DOHH2 (cell line): ENCODE data around the gene AMDHD1.
A peak's percentile ranks its signal among the peaks of the same experiment; 100 is the strongest.

Experiments
- H3F3A ChIP-seq: fragments of 200-600 bp; sonication (generic), shearing (Covaris generic); 2 replicates; pipeline ENCODE4 v1.6.0; 2016; ENCODE audit warnings: antibody characterized with exemption, mild to moderate bottlenecking; ENCODE audit not compliant: control insufficient read depth, insufficient read depth
- H3K27ac ChIP-seq: fragments of 200-600 bp; sonication (generic); 2 replicates; pipeline ENCODE4 v1.5.1; 2014; ENCODE audit warnings: low read depth, mild to moderate bottlenecking, low read length, moderate library complexity
- H3K27me3 ChIP-seq: fragments of 200-600 bp; sonication (generic); 2 replicates; pipeline ENCODE4 v1.6.1; 2014; ENCODE audit warnings: mild to moderate bottlenecking, low read length, mixed read lengths; ENCODE audit not compliant: control insufficient read depth
- H3K36me3 ChIP-seq: fragments of 200-600 bp; sonication (generic); 2 replicates; pipeline ENCODE4 v1.6.1; 2014; ENCODE audit warnings: mild to moderate bottlenecking, low read length, moderate library complexity, mixed read lengths; ENCODE audit not compliant: control insufficient read depth
- H3K4me1 ChIP-seq: fragments of 200-600 bp; sonication (generic); 2 replicates; pipeline ENCODE4 v1.6.1; 2014; ENCODE audit warnings: mild to moderate bottlenecking, low read length, mixed read lengths; ENCODE audit not compliant: control insufficient read depth
- H3K4me2 ChIP-seq: fragments of 200-600 bp; sonication (generic); 2 replicates; pipeline ENCODE4 v1.6.0; 2014; ENCODE audit warnings: mild to moderate bottlenecking, low read length, moderate library complexity
- H3K4me3 ChIP-seq: fragments of 200-600 bp; sonication (generic); 2 replicates; pipeline ENCODE4 v1.5.1; 2014; ENCODE audit warnings: mild to moderate bottlenecking, low read length, mixed read lengths
- H3K79me2 ChIP-seq: fragments of 200-600 bp; sonication (generic); 2 replicates; pipeline ENCODE4 v1.6.1; 2014; ENCODE audit warnings: mild to moderate bottlenecking, low read length, mixed read lengths; ENCODE audit not compliant: control insufficient read depth
- H3K9me2 ChIP-seq: fragments of 200-600 bp; sonication (generic); replicated peaks from 2 replicates; pipeline ENCODE4 v1.6.1; 2014; ENCODE audit warnings: mild to moderate bottlenecking, low read length, mixed read lengths; ENCODE audit not compliant: control insufficient read depth
- H3K9me3 ChIP-seq: fragments of 200-600 bp; sonication (generic); 2 replicates; pipeline ENCODE4 v1.6.1; 2014; ENCODE audit warnings: antibody characterized with exemption, low read length, mixed read lengths; ENCODE audit not compliant: control insufficient read depth, insufficient read depth
- H4K20me1 ChIP-seq: fragments of 200-600 bp; sonication (generic); 2 replicates; pipeline ENCODE4 v1.6.0; 2014; ENCODE audit warnings: low read depth, mild to moderate bottlenecking, antibody characterized with exemption, low read length, moderate library complexity; ENCODE audit not compliant: control insufficient read depth, insufficient read depth
- CTCF ChIP-seq: fragments of 200-600 bp; sonication (generic); IDR thresholded peaks from one replicate; pipeline ENCODE4 v1.5.1; 2014; ENCODE audit warnings: antibody characterized with exemption, mild to moderate bottlenecking, low read depth, low read length; ENCODE audit not compliant: poor library complexity, severe bottlenecking
- EZH2phosphoT487 ChIP-seq: fragments of 200-600 bp; sonication (generic); IDR thresholded peaks from 2 replicates; pipeline ENCODE4 v1.6.1; 2017; ENCODE audit warnings: borderline replicate concordance, mild to moderate bottlenecking, antibody characterized with exemption, low read length, moderate library complexity, mixed read lengths

Gene AMDHD1

GRCh38 chr12:95972832-95973456, 29.8 kb downstream of the AMDHD1 start:
- no peak overlapping the region for H3K27ac ChIP-seq
- H3K79me2 ChIP-seq: no peaks in the 10 kb centered on the region
- H3K36me3 ChIP-seq: no peaks in the 10 kb centered on the region
- no peaks in the 10 kb centered on the region for H3K9me2 ChIP-seq
- H3K4me2 ChIP-seq: no peak overlapping the region
- no peaks in the 10 kb centered on the region for H4K20me1 ChIP-seq
- H3K9me3 ChIP-seq: no peaks in the 10 kb centered on the region
- no peak overlapping the region for H3K4me3 ChIP-seq
- no peaks in the 10 kb centered on the region for H3F3A ChIP-seq
- peaks cover 22% of the 10 kb centered on the region for H3K4me1 ChIP-seq
- H3K27me3 ChIP-seq: no peaks in the 10 kb centered on the region
- TF ChIP-seq CTCF (no peak), EZH2phosphoT487 (no peak)

GRCh38 chr12:95974358-95974757, 31.2 kb downstream of the AMDHD1 start:
- no peaks in the 10 kb centered on the region for H3K9me2 ChIP-seq
- H3K27ac ChIP-seq: no peak overlapping the region
- peak overlapping the region; percentile 47 for H3K4me2 ChIP-seq
- TF ChIP-seq EZH2phosphoT487 (no peak), CTCF (no peak)
- peak overlapping the region; percentile 30 for H3K4me3 ChIP-seq
- no peaks in the 10 kb centered on the region for H4K20me1 ChIP-seq
- no peaks in the 10 kb centered on the region for H3K79me2 ChIP-seq
- no peaks in the 10 kb centered on the region for H3K9me3 ChIP-seq
- H3K4me1 ChIP-seq: peaks cover 22% of the 10 kb centered on the region
- no peaks in the 10 kb centered on the region for H3F3A ChIP-seq
- no peaks in the 10 kb centered on the region for H3K27me3 ChIP-seq
- H3K36me3 ChIP-seq: no peaks in the 10 kb centered on the region

GRCh38 chr12:95975491-95975890, 32.4 kb downstream of the AMDHD1 start:
- Histone ChIP-seq H3K27ac (no peak overlapping the region), H3K4me2 (no peak overlapping the region), H3F3A (no peaks in the 10 kb centered on the region), H3K4me3 (no peak overlapping the region), H3K9me2 (no peaks in the 10 kb centered on the region), H3K9me3 (no peaks in the 10 kb centered on the region), H3K4me1 (peaks cover 22% of the 10 kb centered on the region), H3K36me3 (no peaks in the 10 kb centered on the region), H3K79me2 (no peaks in the 10 kb centered on the region), H3K27me3 (no peaks in the 10 kb centered on the region), H4K20me1 (no peaks in the 10 kb centered on the region)
- TF ChIP-seq CTCF (no peak), EZH2phosphoT487 (no peak)
